DND-41 (cell line): ENCODE measurements around the gene HTR1B.

ENCODE experiments used
- CTCF ChIP-seq: IDR thresholded peaks from 2 replicates; pipeline ENCODE4 v1.5.1; 2012; ENCODE audit warnings: borderline replicate concordance, low read length, moderate library complexity, mild to moderate bottlenecking; ENCODE audit not compliant: poor library complexity, severe bottlenecking; ENCODE audit errors: extremely low read depth
- EZH2 ChIP-seq: IDR thresholded peaks from 3 replicates; pipeline ENCODE4 v1.6.1; 2012; ENCODE audit warnings: borderline replicate concordance, low read depth, mild to moderate bottlenecking, moderate library complexity, low read length, inconsistent platforms; ENCODE audit not compliant: severe bottlenecking

GRCh38 chr6:77415706-77416105, 47.6 kb downstream of the HTR1B start:
- TF ChIP-seq EZH2 (no peak), CTCF (no peak)
